Endodermal cell (in vitro differentiated cells): Measurements from ENCODE around the gene ANGPTL7. TPM values are rescaled to one million over a fixed set of nuclear protein-coding genes. Genes with fewer than 3 reads are reported as not detected.

ENCODE experiments used
- DNase-seq: peaks from one replicate; pipeline ENCODE4 v3.0.0-alpha.2; 2017
- H3K27ac ChIP-seq: 2 replicates; pipeline ENCODE4 v1.5.1; 2013; ENCODE audit warnings: mild to moderate bottlenecking, low read depth, low read length, moderate library complexity
- H3K27me3 ChIP-seq: 2 replicates; pipeline ENCODE4 v1.6.1; 2013; ENCODE audit warnings: mild to moderate bottlenecking, low read length, moderate library complexity; ENCODE audit not compliant: insufficient read depth, control insufficient read depth, poor library complexity, severe bottlenecking
- H3K36me3 ChIP-seq: 2 replicates; pipeline ENCODE4 v1.7.0; 2013; ENCODE audit warnings: mild to moderate bottlenecking, low read length, moderate library complexity; ENCODE audit not compliant: control insufficient read depth, insufficient read depth
- H3K4me1 ChIP-seq: one replicate; pipeline ENCODE4 v1.7.0; 2013; ENCODE audit warnings: low read length; ENCODE audit not compliant: control insufficient read depth, insufficient read depth
- H3K4me3 ChIP-seq: 2 replicates; pipeline ENCODE4 v1.5.1; 2013; ENCODE audit warnings: mild to moderate bottlenecking, low read length, moderate library complexity
- H3K9ac ChIP-seq: 2 replicates; pipeline ENCODE4 v1.6.1; 2013; ENCODE audit warnings: mild to moderate bottlenecking, low read length, moderate library complexity; ENCODE audit not compliant: poor library complexity, severe bottlenecking; ENCODE audit errors: extremely low read depth
- H3K9me3 ChIP-seq: 2 replicates; pipeline ENCODE4 v1.6.1; 2013; ENCODE audit warnings: mild to moderate bottlenecking, low read length, moderate library complexity; ENCODE audit not compliant: control insufficient read depth
- H3K27ac Mint-ChIP-seq: 2 replicates; pipeline ENCODE4 v1.8.0; 2020; ENCODE audit warnings: mixed read lengths
- H3K27me3 Mint-ChIP-seq: 2 replicates; pipeline ENCODE4 v1.8.0; 2021; ENCODE audit warnings: mild to moderate bottlenecking, mixed read lengths; ENCODE audit not compliant: insufficient read depth
- H3K36me3 Mint-ChIP-seq: 2 replicates; pipeline ENCODE4 v1.8.0; 2020; ENCODE audit warnings: low read depth, mixed read lengths
- H3K4me1 Mint-ChIP-seq: 2 replicates; pipeline ENCODE4 v1.8.0; 2020; ENCODE audit warnings: mixed read lengths
- H3K4me3 Mint-ChIP-seq: 2 replicates; pipeline ENCODE4 v1.8.0; 2020; ENCODE audit warnings: mild to moderate bottlenecking, moderate library complexity, mixed read lengths
- H3K9me3 Mint-ChIP-seq: 2 replicates; pipeline ENCODE4 v1.8.0; 2020; ENCODE audit warnings: mild to moderate bottlenecking, mixed read lengths
- CTCF ChIP-seq: fragments of 200-600 bp; sonication (generic); conservative IDR thresholded peaks from 2 replicates; pipeline ENCODE4 v1.5.0; 2021; ENCODE audit warnings: antibody characterized with exemption, mild to moderate bottlenecking
- WGBS, 2 experiments: methylation state at CpG; one replicate each; pipeline versions ENCODE4 v1.1.5 to v1.1.7; 2013; ENCODE audit warnings: missing lambda C conversion rate in 2 of 2, mixed read lengths in 1 of 2; ENCODE audit not compliant: insufficient coverage in 1 of 2, insufficient read length in 1 of 2; 5-methylcytosine and 5-hydroxymethylcytosine counted together
- total RNA-seq, 2 donors: library from RNA; stranded (reverse); fragmentation: NEBNext Ultra II Directional in 1 of 2; extraction: Animal tissue kit (Norgen Biotek cat#: 25700) in 1 of 2; gene quantifications; 2 replicates in 1 of 2; 3 replicates in 1 of 2; pipeline ENCODE4 v1.2.1, GENCODE V29; 2021

Gene ANGPTL7
- total RNA-seq, 2 donors from 2014 or later = not detected

GRCh38 chr1:11147197-11147770, 41.9 kb upstream of the ANGPTL7 start:
- H3K36me3 Mint-ChIP-seq = peaks cover 81% of the 10 kb centered on the region
- no peak for DNase-seq
- Histone ChIP-seq H3K4me3 (no peak overlapping the region), H3K27me3 (no peaks in the 10 kb centered on the region), H3K9me3 (no peaks in the 10 kb centered on the region), H3K9ac (no peak overlapping the region), H3K4me1 (no peaks in the 10 kb centered on the region), H3K36me3 (peaks cover 82% of the 10 kb centered on the region), H3K27ac (no peak overlapping the region)
- no peaks in the 10 kb centered on the region for H3K27me3 Mint-ChIP-seq
- no peak overlapping the region for H3K4me3 Mint-ChIP-seq
- TF ChIP-seq CTCF = no peak
- H3K9me3 Mint-ChIP-seq = no peaks in the 10 kb centered on the region
- H3K4me1 Mint-ChIP-seq = no peaks in the 10 kb centered on the region
- WGBS, 2 experiments = 88 to 90% methylated on average over 2 to 4 of the region's 4 CpGs
- H3K27ac Mint-ChIP-seq = no peak overlapping the region

- Histone ChIP-seq H3K36me3 (peaks cover 73% of the 10 kb centered on the region), H3K4me1 (no peaks in the 10 kb centered on the region), H3K9ac (no peak overlapping the region), H3K27ac (no peak overlapping the region), H3K4me3 (no peak overlapping the region), H3K9me3 (no peaks in the 10 kb centered on the region), H3K27me3 (no peaks in the 10 kb centered on the region)
- no peak for DNase-seq
- Mint-ChIP-seq H3K36me3 (peaks cover 74% of the 10 kb centered on the region), H3K4me1 (no peaks in the 10 kb centered on the region), H3K4me3 (no peak overlapping the region), H3K9me3 (no peaks in the 10 kb centered on the region), H3K27me3 (no peaks in the 10 kb centered on the region), H3K27ac (no peak overlapping the region)
- TF ChIP-seq CTCF = no peak
- 90 to 92% methylated on average over 2 to 3 of the region's 3 CpGs for WGBS, 2 experiments
Observed at GRCh38 chr1:11150326-11150725, 38.8 kb upstream of the ANGPTL7 start.

- TF ChIP-seq CTCF = no peak
- H3K9me3 Mint-ChIP-seq = no peaks in the 10 kb centered on the region
- peaks cover 74% of the 10 kb centered on the region for H3K36me3 ChIP-seq
- 94 to 100% methylated on average over 5 of the region's 5 CpGs for WGBS, 2 experiments
- no peak overlapping the region for H3K4me3 Mint-ChIP-seq
- H3K27ac ChIP-seq = no peak overlapping the region
- no peak overlapping the region for H3K9ac ChIP-seq
- no peaks in the 10 kb centered on the region for H3K9me3 ChIP-seq
- no peak overlapping the region for H3K4me3 ChIP-seq
- peaks cover 72% of the 10 kb centered on the region for H3K36me3 Mint-ChIP-seq
- DNase-seq = no peak
- no peaks in the 10 kb centered on the region for H3K27me3 ChIP-seq
- no peaks in the 10 kb centered on the region for H3K4me1 ChIP-seq
- no peaks in the 10 kb centered on the region for H3K27me3 Mint-ChIP-seq
- no peaks in the 10 kb centered on the region for H3K4me1 Mint-ChIP-seq
- H3K27ac Mint-ChIP-seq = no peak overlapping the region
Observed at GRCh38 chr1:11151114-11151513, 38.0 kb upstream of the ANGPTL7 start.
